GM21737 (cell line): ENCODE data around the gene FCRL2.

Experiments used
- ATAC-seq: cut with Tn5 transposase; IDR thresholded peaks from one replicate; pipeline ENCODE4 v1.9.1; 2021; ENCODE audit warnings: mild to moderate bottlenecking, moderate library complexity; ENCODE audit not compliant: unreplicated experiment

FCRL2 gene

GRCh38 chr1:157776971-157777391, at the start of gene FCRL2:
TSS of gene FCRL2 (minus strand) at chr1:157777132. CDS start at chr1:157777073, 59 bp downstream.
- ATAC-seq, result peak; percentile 53

- no peak for ATAC-seq
Measured at GRCh38 chr1:157820299-157820698, 43.4 kb upstream of the FCRL2 start.

- ATAC-seq, result no peak
Measured at GRCh38 chr1:157819896-157820295, 43.0 kb upstream of the FCRL2 start, which contains the start of gene FCRL1. TSS of gene FCRL1 (minus strand) at chr1:157820120. CDS start at chr1:157820037, 83 bp downstream.

- no peak for ATAC-seq
Measured at GRCh38 chr1:157819215-157819614, 42.3 kb upstream of the FCRL2 start.

- ATAC-seq, result no peak
Measured at GRCh38 chr1:157813269-157813668, 36.3 kb upstream of the FCRL2 start.

- peak; percentile 89 for ATAC-seq
Measured at GRCh38 chr1:157806431-157807149, 29.7 kb upstream of the FCRL2 start.

- ATAC-seq, result no peak
Measured at GRCh38 chr1:157803851-157804250, 26.9 kb upstream of the FCRL2 start.

GRCh38 chr1:157799996-157800395, 23.1 kb upstream of the FCRL2 start:
- no peak for ATAC-seq

GRCh38 chr1:157798211-157798610, 21.3 kb upstream of the FCRL2 start:
- ATAC-seq, result no peak

GRCh38 chr1:157785248-157785647, 8.3 kb upstream of the FCRL2 start:
- ATAC-seq, result no peak

GRCh38 chr1:157784801-157785200, 7.9 kb upstream of the FCRL2 start:
- no peak for ATAC-seq

GRCh38 chr1:157782931-157783330, 6.0 kb upstream of the FCRL2 start:
- ATAC-seq, result no peak

- no peak for ATAC-seq
Measured at GRCh38 chr1:157781048-157781447, 4.1 kb upstream of the FCRL2 start.

GRCh38 chr1:157775101-157775870, 1.6 kb downstream of the FCRL2 start:
- no peak for ATAC-seq

GRCh38 chr1:157774412-157774811, 2.5 kb downstream of the FCRL2 start:
- no peak for ATAC-seq

- peak; percentile 39 for ATAC-seq
Measured at GRCh38 chr1:157773493-157774350, 3.2 kb downstream of the FCRL2 start.

- no peak for ATAC-seq
Measured at GRCh38 chr1:157771661-157772425, 5.1 kb downstream of the FCRL2 start.

GRCh38 chr1:157770442-157771043, 6.4 kb downstream of the FCRL2 start:
- no peak for ATAC-seq

- ATAC-seq, result no peak
Measured at GRCh38 chr1:157766792-157767191, 10.1 kb downstream of the FCRL2 start.

- ATAC-seq, result no peak
Measured at GRCh38 chr1:157758018-157758417, 18.9 kb downstream of the FCRL2 start.
